Measurements from ENCODE around the gene ANKHD1. TPM values are rescaled to one million over a fixed set of nuclear protein-coding genes. Genes with fewer than 3 reads are reported as not detected.
A peak's percentile ranks its signal among the peaks of the same experiment; 100 is the strongest.

The ANKHD1 gene
- polyA plus RNA-seq, 3 donors, result 29.0 to 110 (median 43.6) TPM

- Histone ChIP-seq H3K9ac (ENCODE audit: insufficient read depth, low read length, poor library complexity, severe bottlenecking) (no peak overlapping the region), H3K4me2 (replicated peaks; ENCODE audit: extremely low read depth, low read length, poor library complexity, severe bottlenecking) (no peak overlapping the region), H3K79me2 (ENCODE audit: insufficient read depth, low read length) (peaks cover 42% of the 10 kb centered on the region), H3K36me3 (replicated peaks in 1 of 2; ENCODE audit: control insufficient read depth in 1 of 2, insufficient read depth in 2 of 2, low read length in 2 of 2) (peaks cover 15 to 25% of the 10 kb centered on the region in 2 donors), H3K4me3 (replicated peaks in 1 of 3; ENCODE audit: low read depth in 2 of 3, low read length in 3 of 3) (no peak overlapping the region), H3K4me1 (ENCODE audit: control insufficient read depth in 1 of 2, insufficient read depth in 2 of 2, low read length in 2 of 2) (peaks cover 43 to 63% of the 10 kb centered on the region in 2 donors), H3K27me3 (ENCODE audit: control insufficient read depth in 2 of 2, insufficient read depth in 2 of 2, low read length in 2 of 2) (no peaks in the 10 kb centered on the region), H2AFZ (ENCODE audit: insufficient read depth, low read depth, low read length, poor library complexity, severe bottlenecking) (no peak overlapping the region), H3K9me3 (replicated peaks in 1 of 2; ENCODE audit: control insufficient read depth in 1 of 2, insufficient read depth in 1 of 2, low read length in 2 of 2) (no peaks in the 10 kb centered on the region), H4K20me1 (ENCODE audit: insufficient read depth, low read length) (peaks cover 46% of the 10 kb centered on the region), H3K27ac (ENCODE audit: low read depth in 1 of 2, low read length in 2 of 2) (peak overlapping the region in 1 of 2 donors; percentile 94)
- peak in 1 of 3 donors; percentile 3 for DNase-seq
- Mint-ChIP-seq H3K27me3 (ENCODE audit: low read depth in 3 of 3) (peaks cover 0 to 5% (median 0%) of the 10 kb centered on the region in 3 donors), H3K4me1 (peaks cover 61% of the 10 kb centered on the region), H3K9me3 (peaks cover 0 to 2% (median 0%) of the 10 kb centered on the region in 7 donors), H3K27ac (peak overlapping the region in 6 of 7 donors; percentile 89 to 99 (median 98)), H3K4me3 (no peak overlapping the region), H3K36me3 (peaks cover 49 to 57% of the 10 kb centered on the region in 2 donors)
- no peak for TF ChIP-seq CTCF (IDR thresholded peaks at IDR 0.05)
- WGBS (ENCODE audit: insufficient coverage), result 83% methylated on average over 1 of the region's 9 CpGs
- intact Hi-C loops (cut with micrococcal nuclease), result loop anchor here in 1 of 2 donors (5.0 kb wide), 1 partner anchor 44 kb away; no protein-coding TSS in a partner anchor
Observed at GRCh38 chr5:140558542-140558941, 156.9 kb downstream of the ANKHD1 start.

- Histone ChIP-seq H3K27ac (ENCODE audit: low read depth in 1 of 2, low read length in 2 of 2) (no peak overlapping the region), H3K36me3 (replicated peaks in 1 of 2; ENCODE audit: control insufficient read depth in 1 of 2, insufficient read depth in 2 of 2, low read length in 2 of 2) (peaks cover 15 to 25% of the 10 kb centered on the region in 2 donors), H3K27me3 (ENCODE audit: control insufficient read depth in 2 of 2, insufficient read depth in 2 of 2, low read length in 2 of 2) (no peaks in the 10 kb centered on the region), H3K9ac (ENCODE audit: insufficient read depth, low read length, poor library complexity, severe bottlenecking) (no peak overlapping the region), H4K20me1 (ENCODE audit: insufficient read depth, low read length) (peaks cover 31% of the 10 kb centered on the region), H3K9me3 (replicated peaks in 1 of 2; ENCODE audit: control insufficient read depth in 1 of 2, insufficient read depth in 1 of 2, low read length in 2 of 2) (no peaks in the 10 kb centered on the region), H3K4me1 (ENCODE audit: control insufficient read depth in 1 of 2, insufficient read depth in 2 of 2, low read length in 2 of 2) (peaks cover 35 to 57% of the 10 kb centered on the region in 2 donors), H3K4me3 (replicated peaks in 1 of 3; ENCODE audit: low read depth in 2 of 3, low read length in 3 of 3) (no peak overlapping the region), H3K4me2 (replicated peaks; ENCODE audit: extremely low read depth, low read length, poor library complexity, severe bottlenecking) (no peak overlapping the region), H2AFZ (ENCODE audit: insufficient read depth, low read depth, low read length, poor library complexity, severe bottlenecking) (no peak overlapping the region), H3K79me2 (ENCODE audit: insufficient read depth, low read length) (peaks cover 33% of the 10 kb centered on the region)
- TF ChIP-seq CTCF (IDR thresholded peaks at IDR 0.05), result no peak
- Mint-ChIP-seq H3K4me3 (no peak overlapping the region), H3K36me3 (peaks cover 41 to 49% of the 10 kb centered on the region in 2 donors), H3K4me1 (peaks cover 53% of the 10 kb centered on the region), H3K9me3 (peaks cover 0 to 1% (median 0%) of the 10 kb centered on the region in 7 donors), H3K27me3 (ENCODE audit: low read depth in 3 of 3) (peaks cover 0 to 3% (median 0%) of the 10 kb centered on the region in 3 donors), H3K27ac (no peak overlapping the region)
- WGBS (ENCODE audit: insufficient coverage), result 99% methylated on average over 8 of the region's 10 CpGs
- peak in 1 of 3 donors; percentile 5 for DNase-seq
- intact Hi-C loops (cut with micrococcal nuclease), result loop anchor here (5.0 to 10.0 kb wide), 2 partner anchors 87 to 155 kb away; partner anchors contain the start of genes IK (in 1 of the 2) and NDUFA2 (in 1 of the 2)
Observed at GRCh38 chr5:140560227-140560626, 158.6 kb downstream of the ANKHD1 start.

All from CD14-positive monocyte (primary cell).